NCI-H510A treated with DMSO at 0.1 percent for 48 hours (cell line): Measurements from ENCODE around the gene CCDC120.
A peak's percentile ranks its signal among the peaks of the same experiment; 100 is the strongest.

ENCODE experiments used
- DNase-seq: peaks from one replicate; lab custom pipeline; 2025; lab: John Stamatoyannopoulos, UW

The CCDC120 gene

DNA sequence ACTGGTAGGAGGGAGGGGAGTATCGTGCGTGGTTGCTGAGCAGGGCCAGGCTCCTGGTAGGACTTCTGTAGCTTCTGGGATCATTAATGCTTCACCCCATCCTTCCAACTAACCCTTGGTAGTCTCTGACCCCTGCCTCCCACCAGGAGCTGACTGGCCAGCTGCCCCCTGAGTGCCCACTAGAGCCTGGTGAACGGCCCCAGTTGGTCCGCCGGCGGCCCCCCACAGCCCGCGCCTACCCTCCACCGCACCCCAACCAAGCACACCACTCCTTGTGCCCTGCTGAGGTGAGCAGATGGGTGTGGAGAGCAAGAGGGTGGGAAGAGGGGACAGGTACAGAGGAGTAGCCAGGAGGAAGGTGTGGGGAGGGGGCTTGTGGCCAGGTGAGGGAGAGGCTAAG is 4.9 kb downstream of the CCDC120 start:
- no peak for DNase-seq

DNA sequence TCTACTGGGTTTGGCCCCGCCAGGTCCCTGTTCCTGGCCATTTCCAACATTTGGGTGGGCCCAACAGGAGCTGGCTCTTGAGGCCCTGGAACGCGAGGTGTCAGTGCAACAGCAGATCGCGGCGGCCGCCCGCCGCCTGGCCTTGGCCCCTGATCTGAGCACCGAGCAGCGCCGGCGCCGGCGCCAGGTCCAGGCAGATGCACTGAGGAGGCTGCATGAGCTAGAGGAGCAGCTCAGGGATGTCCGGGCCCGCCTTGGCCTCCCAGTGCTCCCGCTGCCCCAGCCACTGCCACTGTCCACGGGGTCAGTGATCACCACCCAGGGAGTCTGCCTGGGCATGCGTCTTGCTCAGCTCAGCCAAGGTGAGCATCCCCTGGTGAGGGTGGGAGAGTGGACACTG is 5.5 kb downstream of the CCDC120 start:
- DNase-seq: no peak

DNA sequence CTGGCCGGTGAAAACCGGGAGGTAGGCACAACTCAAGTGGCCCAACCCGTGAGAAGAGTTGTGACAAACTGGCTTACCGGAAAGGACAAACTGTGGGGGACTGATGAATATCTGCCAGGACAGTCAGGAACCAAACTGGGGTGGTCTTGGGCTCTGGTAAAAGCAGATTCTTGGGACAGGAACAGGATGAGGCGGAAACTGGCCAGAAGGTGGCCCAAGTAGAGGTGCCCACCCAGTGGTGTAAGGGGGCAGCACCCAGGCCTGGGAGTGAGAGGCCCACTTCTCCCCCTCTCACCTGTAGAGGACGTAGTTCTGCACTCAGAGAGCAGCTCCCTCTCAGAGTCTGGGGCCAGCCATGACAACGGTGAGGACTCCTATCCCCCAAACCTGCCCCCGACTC is 5.9 kb downstream of the CCDC120 start:
- DNase-seq: no peak

DNA sequence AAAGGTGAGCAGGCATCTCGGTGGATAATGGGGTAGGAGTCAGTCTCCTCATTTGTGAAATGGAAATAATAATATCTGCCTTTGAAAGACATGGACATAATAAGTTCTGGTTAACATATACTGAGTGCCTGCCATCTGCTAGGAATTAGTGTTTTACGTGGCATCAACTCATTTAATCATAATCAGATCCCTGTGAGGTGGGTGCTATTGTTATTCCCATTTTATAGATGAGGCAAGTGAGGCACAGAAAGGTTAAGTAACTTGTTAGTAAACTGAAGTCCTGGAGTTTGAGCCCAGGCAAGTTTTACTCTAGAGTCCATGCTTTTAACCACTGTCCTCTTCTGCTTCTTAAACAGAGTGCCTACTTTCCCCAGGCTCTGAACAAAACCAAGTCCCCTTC is 7.5 kb downstream of the CCDC120 start:
- no peak for DNase-seq

DNA sequence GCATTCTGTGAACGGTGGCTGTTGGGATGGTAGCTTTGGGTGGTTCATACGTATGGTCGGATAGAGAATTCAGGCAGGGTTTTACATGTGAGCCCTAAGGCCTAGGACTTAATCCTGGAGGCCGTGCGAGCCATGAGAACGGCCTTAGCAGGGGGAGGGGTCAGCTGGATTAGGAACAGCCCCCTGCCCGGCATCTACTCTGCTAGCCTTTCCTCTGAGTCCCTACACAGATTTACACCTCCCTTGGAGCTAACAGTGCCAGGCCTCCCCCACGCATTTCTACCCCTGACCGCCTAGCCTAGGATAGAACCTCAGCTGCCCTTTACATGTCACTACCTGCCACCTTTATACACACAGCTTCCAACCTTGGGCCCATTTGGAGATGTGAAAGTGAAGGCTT is 7.9 kb downstream of the CCDC120 start:
- DNase-seq: no peak

DNA sequence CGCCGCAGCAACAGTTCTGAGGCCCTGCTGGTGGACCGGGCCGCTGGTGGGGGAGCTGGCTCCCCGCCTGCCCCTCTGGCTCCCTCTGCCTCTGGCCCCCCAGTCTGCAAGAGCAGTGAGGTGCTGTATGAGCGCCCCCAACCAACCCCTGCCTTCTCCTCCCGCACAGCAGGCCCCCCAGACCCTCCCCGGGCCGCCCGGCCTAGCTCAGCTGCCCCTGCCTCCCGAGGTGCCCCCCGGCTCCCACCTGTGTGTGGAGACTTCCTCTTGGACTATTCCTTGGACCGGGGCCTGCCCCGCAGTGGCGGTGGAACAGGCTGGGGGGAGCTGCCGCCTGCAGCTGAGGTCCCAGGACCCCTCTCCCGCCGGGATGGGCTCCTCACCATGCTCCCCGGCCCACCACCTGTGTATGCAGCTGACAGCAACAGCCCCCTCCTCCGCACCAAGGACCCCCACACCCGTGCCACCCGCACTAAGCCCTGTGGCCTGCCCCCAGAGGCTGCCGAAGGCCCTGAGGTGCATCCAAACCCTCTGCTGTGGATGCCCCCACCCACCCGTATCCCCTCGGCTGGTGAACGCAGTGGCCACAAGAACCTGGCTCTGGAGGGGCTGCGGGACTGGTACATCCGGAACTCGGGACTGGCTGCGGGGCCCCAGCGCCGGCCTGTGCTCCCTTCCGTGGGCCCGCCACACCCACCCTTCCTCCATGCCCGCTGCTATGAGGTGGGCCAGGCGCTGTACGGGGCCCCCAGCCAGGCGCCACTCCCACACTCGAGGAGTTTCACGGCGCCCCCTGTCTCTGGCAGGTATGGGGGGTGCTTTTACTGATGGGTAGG is 8.7 kb downstream of the CCDC120 start:
- DNase-seq: no peak

DNA sequence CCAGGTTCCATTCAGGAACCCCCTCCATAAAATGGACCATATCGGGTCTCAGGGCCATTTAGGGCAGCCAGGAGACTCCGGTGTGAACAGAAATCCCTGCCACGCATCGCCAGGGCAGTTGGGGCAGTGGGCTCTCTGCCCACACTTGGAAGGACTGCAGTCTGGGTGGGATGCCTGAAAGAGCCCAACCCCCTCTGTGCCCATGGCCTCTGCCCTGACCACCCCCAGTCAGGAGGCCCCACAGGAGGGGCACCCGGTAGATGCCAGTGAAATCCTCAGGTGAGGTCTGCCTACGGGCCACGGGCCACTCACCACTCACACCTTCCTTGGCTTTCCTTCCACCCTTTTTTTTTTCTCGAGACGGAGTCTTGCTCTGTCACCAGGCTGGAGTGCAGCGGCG is 10.2 kb downstream of the CCDC120 start:
- no peak for DNase-seq

DNA sequence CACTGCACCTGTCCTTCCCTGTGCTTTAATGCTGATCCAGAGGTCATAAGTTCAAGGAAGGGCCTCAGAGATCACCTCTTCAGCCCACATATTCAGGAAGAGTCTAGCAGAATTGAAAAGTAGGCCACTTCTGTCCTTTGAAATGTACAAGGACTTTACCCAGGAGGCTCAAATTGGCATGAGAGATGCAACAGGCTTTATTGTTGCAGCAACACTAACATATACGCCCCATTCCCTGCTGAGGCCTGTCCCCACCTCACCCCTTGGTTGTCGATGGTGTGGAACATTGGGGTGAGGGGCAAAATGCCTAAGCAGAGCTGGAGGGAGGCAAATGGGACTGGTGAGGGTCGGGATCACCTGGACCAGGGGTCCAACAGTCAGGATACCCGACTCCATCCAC is 12.2 kb downstream of the CCDC120 start:
- no peak for DNase-seq

DNA sequence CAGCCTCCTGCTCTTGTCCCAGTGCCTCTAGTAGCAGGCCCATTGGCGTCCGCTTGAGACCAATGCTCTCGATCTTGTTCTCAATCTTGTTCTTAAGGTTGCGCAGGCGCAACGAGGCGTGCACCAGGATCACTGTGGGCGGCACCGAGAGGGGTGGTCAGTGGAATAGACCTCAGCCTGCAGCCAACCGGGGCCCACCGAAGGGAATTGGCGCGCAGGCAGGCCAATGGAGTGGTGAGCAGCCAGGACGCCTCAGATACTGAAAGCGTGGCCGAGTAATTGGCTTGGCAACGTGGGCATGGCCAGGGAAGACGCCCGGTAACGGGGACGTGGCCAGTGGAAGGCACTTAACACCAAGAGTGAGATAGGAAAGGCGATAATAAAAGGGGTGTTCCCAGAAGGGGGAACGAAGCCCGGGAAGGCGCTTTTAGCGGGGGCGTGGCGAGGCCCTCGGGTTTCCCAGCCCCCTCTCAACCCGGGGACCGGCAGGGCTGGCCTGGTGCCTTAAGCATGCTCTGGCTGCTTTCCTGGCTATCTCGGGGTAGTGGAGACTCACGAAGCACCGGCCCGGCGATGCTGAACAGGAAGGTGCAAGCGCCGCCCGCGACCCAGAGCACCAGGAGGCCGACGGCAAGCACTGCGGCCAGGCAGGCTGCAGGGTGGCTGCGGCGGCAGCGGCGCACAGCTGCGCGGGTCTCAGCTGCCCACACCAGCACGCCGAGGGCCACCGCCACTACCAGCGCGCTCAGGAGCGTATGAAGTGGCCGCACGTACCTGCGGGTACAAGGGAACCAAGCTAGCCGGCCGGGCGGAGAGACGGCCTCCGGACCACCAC is 13.3 kb downstream of the CCDC120 start:
- no peak for DNase-seq

DNA sequence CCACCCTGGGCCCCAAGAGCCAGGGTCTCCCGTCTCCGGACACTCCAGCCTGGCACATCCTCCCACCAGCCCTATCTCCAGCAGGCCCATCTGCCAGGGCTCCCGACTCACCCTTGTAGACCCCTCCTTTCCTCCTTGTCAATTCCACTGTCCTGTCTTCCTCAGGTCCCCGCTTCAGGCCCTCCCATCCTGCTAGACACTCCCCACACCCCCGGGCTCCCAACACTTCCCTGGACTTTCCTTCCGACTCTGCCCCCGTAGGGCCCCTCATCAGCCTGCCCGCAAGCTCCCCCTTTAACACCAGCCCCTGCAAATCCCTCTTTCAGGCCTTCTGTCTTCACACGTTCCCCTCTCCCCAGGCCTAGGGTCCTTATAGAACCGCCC is 13.9 kb downstream of the CCDC120 start:
- no peak for DNase-seq

DNA sequence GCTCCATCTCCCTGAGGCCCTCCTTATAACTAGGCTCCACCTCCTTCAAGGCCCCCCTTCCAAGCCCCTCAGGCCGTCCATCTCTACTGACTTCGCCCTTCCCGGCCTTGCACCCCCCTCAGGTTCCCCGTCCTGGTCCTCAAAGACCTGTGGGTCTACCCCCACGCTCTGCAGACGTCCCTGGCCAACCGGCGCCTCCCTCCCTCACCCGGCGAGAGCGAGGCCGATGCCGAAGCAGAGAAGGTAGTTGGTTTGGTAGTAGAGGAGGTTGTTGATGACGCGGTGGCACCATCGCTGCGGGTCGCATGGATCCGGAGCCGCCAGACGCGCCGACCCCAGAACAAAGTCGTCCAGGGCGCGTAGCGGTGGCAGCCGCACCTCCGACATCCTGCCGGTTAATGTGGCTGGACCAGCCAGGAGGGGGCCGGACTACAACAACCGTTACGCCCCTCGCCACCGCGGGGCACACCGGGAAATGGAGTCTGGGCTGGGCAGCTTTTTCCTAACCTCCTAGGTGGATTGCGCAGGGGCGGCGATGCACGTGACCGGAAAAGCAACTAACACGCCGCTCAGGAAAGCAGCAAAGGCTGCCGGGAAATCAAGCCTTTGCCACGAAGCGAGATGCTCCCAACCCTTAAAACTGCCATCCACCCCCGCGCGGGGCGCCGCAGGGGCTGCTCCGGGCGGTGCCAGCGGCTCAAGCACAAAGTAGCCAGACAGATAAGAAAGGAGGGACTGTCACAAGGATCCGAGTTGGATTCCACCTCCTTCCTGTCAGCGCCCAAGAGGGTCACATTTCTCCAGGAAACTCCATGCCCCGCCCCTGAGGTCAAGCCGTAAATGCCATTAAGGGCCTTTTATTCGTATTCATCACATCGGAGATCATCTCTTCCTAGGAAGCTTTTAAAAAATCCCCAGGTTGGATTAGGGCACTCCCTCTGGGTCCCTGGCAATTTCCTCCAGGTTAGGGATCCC is 15.1 kb downstream of the CCDC120 start, which contains the start of gene PRAF2:
Gene PRAF2, minus strand, starts transcription at position 402 of the 975 bp plus-strand sequence. Its CDS starts 15 bp downstream, at position 387.
- DNase-seq: peak; percentile 75

DNA sequence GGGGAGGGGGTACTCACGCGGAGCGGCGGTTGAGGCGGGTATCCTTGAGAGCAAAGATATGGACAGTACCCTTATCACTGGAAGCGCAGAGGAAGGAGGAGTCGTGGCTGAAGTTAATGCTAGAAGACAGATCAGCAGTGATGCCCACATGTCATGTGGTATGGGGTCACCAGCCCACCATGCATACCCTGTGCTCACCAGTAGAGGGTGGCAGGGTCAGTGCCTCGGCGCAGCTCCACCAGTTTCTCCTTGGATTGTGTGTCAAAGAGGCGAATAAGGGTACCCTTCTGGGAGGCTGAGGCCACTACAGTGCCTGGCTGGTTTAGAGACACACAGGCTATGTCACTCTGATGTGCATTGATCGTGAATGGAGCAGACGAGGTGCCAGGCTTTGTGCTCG is 16.5 kb downstream of the CCDC120 start:
- DNase-seq: no peak

DNA sequence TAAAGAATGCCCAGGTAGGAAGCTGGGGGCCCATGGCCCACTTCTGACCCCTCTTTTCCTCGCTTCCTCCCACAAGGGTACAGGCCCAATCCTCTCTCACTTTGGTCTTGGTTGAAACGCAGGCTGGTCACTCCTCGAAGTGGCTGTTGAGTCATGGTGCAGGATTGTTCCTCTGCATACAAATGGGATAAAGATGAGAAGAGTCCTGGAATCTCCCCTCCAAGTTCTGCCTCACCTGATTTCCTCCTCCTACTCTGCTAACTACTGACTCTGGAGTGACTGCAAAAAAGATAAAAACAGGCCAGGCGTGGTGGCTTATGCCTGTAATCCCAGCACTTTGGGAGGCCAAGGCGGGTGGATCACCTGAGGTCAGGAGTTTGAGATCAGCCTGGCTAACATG is 19.1 kb downstream of the CCDC120 start:
- DNase-seq: no peak

DNA sequence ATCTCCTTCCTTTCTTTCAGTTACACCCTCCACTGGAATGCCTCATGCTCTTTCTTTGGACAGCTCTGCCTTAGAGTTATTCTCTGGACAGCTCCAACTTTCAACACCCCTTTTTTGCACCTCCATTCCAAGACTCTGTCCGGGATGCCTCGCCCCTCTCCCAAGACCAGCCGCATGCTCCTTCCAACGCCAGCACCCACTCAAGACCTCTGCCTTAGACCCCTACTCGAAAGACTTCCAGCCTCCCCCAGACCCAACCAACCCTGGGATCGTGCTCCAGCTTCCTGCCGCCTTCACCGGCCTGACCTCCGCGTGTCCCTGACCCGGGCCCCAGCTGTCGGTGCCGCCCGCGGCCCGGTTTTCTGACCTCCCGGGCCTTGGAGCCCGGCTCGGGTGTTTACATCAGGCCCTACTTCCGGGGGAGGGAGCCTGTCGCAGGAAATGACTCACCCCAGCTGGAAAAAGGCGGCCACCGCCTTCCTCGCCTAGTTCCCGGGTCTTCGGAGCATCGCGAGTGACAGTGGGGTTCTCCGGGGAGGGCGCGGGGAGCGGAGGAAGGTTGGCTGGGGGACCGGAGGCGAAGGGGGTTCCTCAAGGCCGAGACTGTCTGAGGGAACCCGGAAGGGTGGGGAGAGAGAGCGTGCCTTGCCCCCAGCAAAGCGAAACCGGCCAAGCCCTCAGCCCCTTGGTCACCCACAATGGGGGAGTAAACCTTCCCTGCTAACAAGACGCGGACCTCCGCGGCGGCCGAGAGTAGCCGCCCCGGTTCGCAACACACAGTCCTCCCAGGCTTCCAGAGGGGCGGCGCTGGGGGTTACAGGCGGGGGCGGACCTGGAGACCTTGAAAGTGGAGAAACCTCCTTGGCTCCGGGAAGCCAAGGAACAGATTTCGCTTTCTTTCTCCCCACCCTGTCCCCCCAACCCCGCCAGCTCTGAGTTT is 21.0 kb downstream of the CCDC120 start, which contains the start of gene WDR45:
Gene WDR45, minus strand, starts transcription at position 399 of the 940 bp plus-strand sequence. CDS start 1,792 bp downstream, outside the sequence.
- DNase-seq: peak; percentile 24

DNA sequence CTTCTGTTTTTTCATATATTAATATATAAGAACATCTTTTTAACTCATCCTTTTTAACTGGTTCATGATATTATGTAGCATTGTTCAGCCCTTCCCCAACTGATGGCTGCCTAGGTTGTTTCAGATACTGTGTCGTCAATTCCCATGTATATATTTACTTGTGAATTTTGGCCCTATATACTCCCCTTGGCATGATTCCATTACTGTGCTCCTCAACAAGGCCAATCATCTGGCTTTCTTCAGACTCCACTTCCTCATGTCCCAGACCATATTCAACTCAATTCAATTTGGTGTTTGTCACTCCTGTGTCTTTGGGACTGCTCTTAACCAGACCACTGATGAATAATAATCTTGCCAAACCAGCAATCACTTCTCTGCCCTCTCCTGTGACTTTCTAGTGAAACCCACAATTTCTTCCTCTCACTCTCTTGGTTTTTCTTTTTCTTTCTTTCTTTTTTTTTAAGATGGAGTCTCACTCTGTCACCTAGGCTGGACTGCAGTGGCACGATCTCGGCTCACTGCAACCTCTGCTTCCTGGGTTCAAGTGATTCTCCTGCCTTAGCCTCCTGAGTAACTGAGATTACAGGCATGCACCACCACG is 23.6 kb downstream of the CCDC120 start:
- no peak for DNase-seq

DNA sequence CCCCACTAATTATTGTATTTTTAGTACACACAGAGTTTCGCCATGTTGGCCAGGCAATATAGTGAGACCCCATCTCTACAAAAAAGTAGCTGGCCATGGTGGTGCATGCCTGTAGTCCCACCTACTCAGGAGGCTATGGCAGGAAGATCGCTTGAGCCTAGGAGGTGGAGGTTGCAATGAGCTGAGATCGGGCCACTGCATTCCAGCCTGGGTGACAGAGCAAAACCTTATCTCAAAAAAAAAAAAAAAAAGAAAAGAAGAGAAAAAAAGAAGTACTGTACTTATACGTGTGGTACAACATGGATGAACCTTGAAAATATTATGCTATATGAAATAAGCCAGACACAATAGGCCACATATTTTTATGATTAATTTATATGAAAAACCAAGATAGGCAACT is 30.8 kb downstream of the CCDC120 start:
- DNase-seq: no peak

DNA sequence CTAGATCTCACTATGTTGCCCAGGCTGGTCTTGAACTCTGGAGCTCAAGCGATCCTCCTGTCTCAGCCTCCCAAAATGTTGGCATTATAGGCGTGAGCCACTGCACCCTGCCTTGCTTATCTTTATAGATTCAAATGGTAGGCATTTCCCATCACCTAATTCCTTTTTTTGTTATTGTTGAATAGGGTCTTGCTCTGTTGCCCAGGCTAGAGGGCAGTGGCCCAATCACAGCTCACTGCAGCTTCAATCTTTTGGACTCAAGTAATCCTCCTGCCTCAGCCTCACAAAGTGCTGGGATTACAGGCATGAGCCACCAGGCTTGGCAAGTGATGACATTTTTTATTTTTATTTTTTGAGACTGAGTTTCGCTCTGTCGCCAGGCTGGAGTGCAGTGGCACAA is 37.6 kb downstream of the CCDC120 start:
- no peak for DNase-seq

DNA sequence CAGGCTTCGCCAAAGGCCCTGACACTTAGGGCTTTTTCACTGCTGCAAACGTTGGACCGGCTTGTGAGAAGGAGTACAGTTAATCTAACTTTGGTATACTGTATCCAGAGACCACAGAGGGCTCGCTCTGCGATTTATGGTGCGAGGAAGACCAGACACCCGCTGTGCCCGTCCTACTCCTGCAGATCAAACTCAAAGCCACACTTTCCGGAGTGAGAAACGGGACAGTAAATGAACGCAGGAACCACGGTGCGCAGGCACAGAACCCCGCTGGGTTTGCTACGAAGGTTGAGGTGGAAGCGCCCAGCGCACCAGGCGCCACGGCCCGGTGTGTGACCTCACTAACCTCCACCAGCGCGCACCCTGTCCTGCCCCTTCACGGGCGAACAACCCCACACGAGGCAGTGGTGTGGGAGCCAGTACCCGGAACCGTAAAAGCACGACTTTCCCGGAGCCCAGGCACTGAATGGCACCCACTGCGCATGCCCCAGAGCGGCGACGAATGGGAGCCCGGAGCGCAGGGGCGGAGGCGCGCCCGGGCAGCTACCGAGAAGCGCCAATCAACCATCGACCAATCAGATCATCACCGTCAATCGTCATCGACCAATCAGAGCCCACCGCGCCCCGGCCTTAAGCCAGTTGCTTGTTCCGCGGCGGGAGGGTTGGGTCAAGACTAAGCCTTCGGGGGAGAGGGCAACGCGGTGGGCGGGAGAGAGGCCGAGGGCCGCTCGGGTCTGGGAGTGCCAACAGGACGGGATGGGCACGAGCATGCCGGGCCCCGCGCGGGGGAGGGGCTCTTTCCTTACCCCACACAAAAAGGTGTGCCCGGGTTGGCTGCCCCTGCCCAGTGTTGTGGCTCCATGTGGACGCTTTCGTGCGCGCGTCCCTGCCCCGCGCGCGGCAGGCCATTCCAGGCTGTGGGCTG is 42.2 kb downstream of the CCDC120 start:
- peak; percentile 84 for DNase-seq

DNA sequence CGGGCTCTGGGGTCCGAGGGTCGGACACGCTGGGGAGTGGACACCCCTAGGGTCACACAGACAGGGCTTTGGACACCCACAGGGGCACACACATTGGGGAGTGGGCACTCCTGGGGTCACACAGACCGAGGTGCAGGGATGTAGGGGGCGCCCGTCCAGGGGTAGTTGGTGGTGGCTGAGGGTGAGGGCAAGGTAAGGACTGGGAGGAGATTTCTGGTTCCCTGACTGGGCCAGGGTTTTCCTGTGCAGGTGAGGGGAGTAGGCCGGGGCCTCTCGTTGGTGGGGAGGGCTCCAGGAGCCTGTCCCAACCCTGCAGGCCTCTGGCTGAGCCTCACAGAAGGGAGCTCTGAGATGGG is 42.8 kb downstream of the CCDC120 start:
- no peak for DNase-seq
